DOHH2 (cell line): Measurements from ENCODE around the gene PLAAT4.

ENCODE experiments used
- H3F3A ChIP-seq: fragments of 200-600 bp; sonication (generic), shearing (Covaris generic); 2 replicates; pipeline ENCODE4 v1.6.0; 2016; ENCODE audit warnings: antibody characterized with exemption, mild to moderate bottlenecking; ENCODE audit not compliant: control insufficient read depth, insufficient read depth
- H3K27ac ChIP-seq: fragments of 200-600 bp; sonication (generic); 2 replicates; pipeline ENCODE4 v1.5.1; 2014; ENCODE audit warnings: low read depth, mild to moderate bottlenecking, low read length, moderate library complexity
- H3K27me3 ChIP-seq: fragments of 200-600 bp; sonication (generic); 2 replicates; pipeline ENCODE4 v1.6.1; 2014; ENCODE audit warnings: mild to moderate bottlenecking, low read length, mixed read lengths; ENCODE audit not compliant: control insufficient read depth
- H3K36me3 ChIP-seq: fragments of 200-600 bp; sonication (generic); 2 replicates; pipeline ENCODE4 v1.6.1; 2014; ENCODE audit warnings: mild to moderate bottlenecking, low read length, moderate library complexity, mixed read lengths; ENCODE audit not compliant: control insufficient read depth
- H3K4me1 ChIP-seq: fragments of 200-600 bp; sonication (generic); 2 replicates; pipeline ENCODE4 v1.6.1; 2014; ENCODE audit warnings: mild to moderate bottlenecking, low read length, mixed read lengths; ENCODE audit not compliant: control insufficient read depth
- H3K4me2 ChIP-seq: fragments of 200-600 bp; sonication (generic); 2 replicates; pipeline ENCODE4 v1.6.0; 2014; ENCODE audit warnings: mild to moderate bottlenecking, low read length, moderate library complexity
- H3K4me3 ChIP-seq: fragments of 200-600 bp; sonication (generic); 2 replicates; pipeline ENCODE4 v1.5.1; 2014; ENCODE audit warnings: mild to moderate bottlenecking, low read length, mixed read lengths
- H3K79me2 ChIP-seq: fragments of 200-600 bp; sonication (generic); 2 replicates; pipeline ENCODE4 v1.6.1; 2014; ENCODE audit warnings: mild to moderate bottlenecking, low read length, mixed read lengths; ENCODE audit not compliant: control insufficient read depth
- H3K9me2 ChIP-seq: fragments of 200-600 bp; sonication (generic); replicated peaks from 2 replicates; pipeline ENCODE4 v1.6.1; 2014; ENCODE audit warnings: mild to moderate bottlenecking, low read length, mixed read lengths; ENCODE audit not compliant: control insufficient read depth
- H3K9me3 ChIP-seq: fragments of 200-600 bp; sonication (generic); 2 replicates; pipeline ENCODE4 v1.6.1; 2014; ENCODE audit warnings: antibody characterized with exemption, low read length, mixed read lengths; ENCODE audit not compliant: control insufficient read depth, insufficient read depth
- H4K20me1 ChIP-seq: fragments of 200-600 bp; sonication (generic); 2 replicates; pipeline ENCODE4 v1.6.0; 2014; ENCODE audit warnings: low read depth, mild to moderate bottlenecking, antibody characterized with exemption, low read length, moderate library complexity; ENCODE audit not compliant: control insufficient read depth, insufficient read depth
- EZH2phosphoT487 ChIP-seq: fragments of 200-600 bp; sonication (generic); IDR thresholded peaks from 2 replicates; pipeline ENCODE4 v1.6.1; 2017; ENCODE audit warnings: borderline replicate concordance, mild to moderate bottlenecking, antibody characterized with exemption, low read length, moderate library complexity, mixed read lengths
- TF ChIP-seq, protein P1 (sequence below): fragments of 200-600 bp; sonication (generic); IDR thresholded peaks from one replicate; pipeline ENCODE4 v1.5.1; 2014; ENCODE audit warnings: antibody characterized with exemption, mild to moderate bottlenecking, low read depth, low read length; ENCODE audit not compliant: poor library complexity, severe bottlenecking

Gene PLAAT4

GRCh38 chr11:63520606-63521170 is 15.9 kb upstream of the PLAAT4 start:
- H3F3A ChIP-seq, result no peaks in the 10 kb centered on the region
- peaks cover 3% of the 10 kb centered on the region; the same call in 1 of the 2 replicates for H3K9me3 ChIP-seq
- no peaks in the 10 kb centered on the region for H3K27me3 ChIP-seq
- no peaks in the 10 kb centered on the region for H3K4me1 ChIP-seq
- H3K4me2 ChIP-seq, result no peak overlapping the region
- no peaks in the 10 kb centered on the region for H3K36me3 ChIP-seq
- H3K79me2 ChIP-seq, result no peaks in the 10 kb centered on the region
- H3K9me2 ChIP-seq, result no peaks in the 10 kb centered on the region
- no peaks in the 10 kb centered on the region for H4K20me1 ChIP-seq
- H3K27ac ChIP-seq, result no peak overlapping the region
- H3K4me3 ChIP-seq, result no peak overlapping the region
- no peak for TF ChIP-seq EZH2phosphoT487
- TF ChIP-seq, protein P1, sequence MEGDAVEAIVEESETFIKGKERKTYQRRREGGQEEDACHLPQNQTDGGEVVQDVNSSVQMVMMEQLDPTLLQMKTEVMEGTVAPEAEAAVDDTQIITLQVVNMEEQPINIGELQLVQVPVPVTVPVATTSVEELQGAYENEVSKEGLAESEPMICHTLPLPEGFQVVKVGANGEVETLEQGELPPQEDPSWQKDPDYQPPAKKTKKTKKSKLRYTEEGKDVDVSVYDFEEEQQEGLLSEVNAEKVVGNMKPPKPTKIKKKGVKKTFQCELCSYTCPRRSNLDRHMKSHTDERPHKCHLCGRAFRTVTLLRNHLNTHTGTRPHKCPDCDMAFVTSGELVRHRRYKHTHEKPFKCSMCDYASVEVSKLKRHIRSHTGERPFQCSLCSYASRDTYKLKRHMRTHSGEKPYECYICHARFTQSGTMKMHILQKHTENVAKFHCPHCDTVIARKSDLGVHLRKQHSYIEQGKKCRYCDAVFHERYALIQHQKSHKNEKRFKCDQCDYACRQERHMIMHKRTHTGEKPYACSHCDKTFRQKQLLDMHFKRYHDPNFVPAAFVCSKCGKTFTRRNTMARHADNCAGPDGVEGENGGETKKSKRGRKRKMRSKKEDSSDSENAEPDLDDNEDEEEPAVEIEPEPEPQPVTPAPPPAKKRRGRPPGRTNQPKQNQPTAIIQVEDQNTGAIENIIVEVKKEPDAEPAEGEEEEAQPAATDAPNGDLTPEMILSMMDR, result no peak

GRCh38 chr11:63521896-63522295 is 14.7 kb upstream of the PLAAT4 start:
- no peaks in the 10 kb centered on the region for H3K9me2 ChIP-seq
- TF ChIP-seq EZH2phosphoT487, result no peak
- TF ChIP-seq, protein P1, result no peak
- no peaks in the 10 kb centered on the region for H3K27me3 ChIP-seq
- H3F3A ChIP-seq, result no peaks in the 10 kb centered on the region
- H3K27ac ChIP-seq, result no peak overlapping the region
- no peaks in the 10 kb centered on the region for H3K4me1 ChIP-seq
- no peak overlapping the region for H3K4me3 ChIP-seq
- no peaks in the 10 kb centered on the region for H4K20me1 ChIP-seq
- peaks cover 3% of the 10 kb centered on the region; the same call in 1 of the 2 replicates for H3K9me3 ChIP-seq
- H3K4me2 ChIP-seq, result no peak overlapping the region
- no peaks in the 10 kb centered on the region for H3K36me3 ChIP-seq
- H3K79me2 ChIP-seq, result no peaks in the 10 kb centered on the region

- no peak overlapping the region for H3K4me2 ChIP-seq
- H3K27ac ChIP-seq, result no peak overlapping the region
- H3K36me3 ChIP-seq, result no peaks in the 10 kb centered on the region
- no peaks in the 10 kb centered on the region for H3K27me3 ChIP-seq
- no peaks in the 10 kb centered on the region for H3K79me2 ChIP-seq
- H4K20me1 ChIP-seq, result no peaks in the 10 kb centered on the region
- no peaks in the 10 kb centered on the region for H3F3A ChIP-seq
- peaks cover 3% of the 10 kb centered on the region; the same call in 1 of the 2 replicates for H3K9me3 ChIP-seq
- TF ChIP-seq EZH2phosphoT487, result no peak
- TF ChIP-seq, protein P1, result no peak
- H3K4me1 ChIP-seq, result no peaks in the 10 kb centered on the region
- H3K9me2 ChIP-seq, result no peaks in the 10 kb centered on the region
- H3K4me3 ChIP-seq, result no peak overlapping the region
Observed at GRCh38 chr11:63523151-63523550, 13.5 kb upstream of the PLAAT4 start.
